Measurements from ENCODE around the gene FMN2. TPM values are rescaled to one million over a fixed set of nuclear protein-coding genes. Genes with fewer than 3 reads are reported as not detected.

FMN2 gene
- total RNA-seq, 1 donor from 2014 or later = 150 TPM

- Mint-ChIP-seq H3K27me3 (ENCODE audit: unreplicated experiment) (no peaks in the 10 kb centered on the region), H3K4me3 (ENCODE audit: unreplicated experiment) (no peak overlapping the region), H3K4me1 (ENCODE audit: low read depth, unreplicated experiment) (no peaks in the 10 kb centered on the region), H3K9me3 (ENCODE audit: unreplicated experiment) (peaks cover 2% of the 10 kb centered on the region), H3K27ac (ENCODE audit: unreplicated experiment) (no peak overlapping the region), H3K36me3 (ENCODE audit: unreplicated experiment) (no peaks in the 10 kb centered on the region)
- no peak for DNase-seq
- TF ChIP-seq CTCF (IDR thresholded peaks at IDR 0.05; ENCODE audit: partially characterized antibody, unreplicated experiment) = no peak
Observed at GRCh38 chr1:240497908-240498307, 406.2 kb downstream of the FMN2 start.

- TF ChIP-seq CTCF (IDR thresholded peaks at IDR 0.05; ENCODE audit: partially characterized antibody, unreplicated experiment) = no peak
- Mint-ChIP-seq H3K27ac (ENCODE audit: unreplicated experiment) (no peak overlapping the region), H3K4me1 (ENCODE audit: low read depth, unreplicated experiment) (no peaks in the 10 kb centered on the region), H3K4me3 (ENCODE audit: unreplicated experiment) (no peak overlapping the region), H3K27me3 (ENCODE audit: unreplicated experiment) (no peaks in the 10 kb centered on the region), H3K36me3 (ENCODE audit: unreplicated experiment) (no peaks in the 10 kb centered on the region), H3K9me3 (ENCODE audit: unreplicated experiment) (peaks cover 2% of the 10 kb centered on the region)
- DNase-seq = no peak
Observed at GRCh38 chr1:240498335-240498734, 406.7 kb downstream of the FMN2 start.

- no peak for TF ChIP-seq CTCF (IDR thresholded peaks at IDR 0.05; ENCODE audit: partially characterized antibody, unreplicated experiment)
- no peak overlapping the region for H3K27ac Mint-ChIP-seq (ENCODE audit: unreplicated experiment)
Observed at GRCh38 chr1:240499012-240499411, 407.3 kb downstream of the FMN2 start.

GRCh38 chr1:240500647-240501046 is 409.0 kb downstream of the FMN2 start:
- no peak for DNase-seq
- Mint-ChIP-seq H3K27me3 (ENCODE audit: unreplicated experiment) (no peaks in the 10 kb centered on the region), H3K4me1 (ENCODE audit: low read depth, unreplicated experiment) (no peaks in the 10 kb centered on the region), H3K36me3 (ENCODE audit: unreplicated experiment) (no peaks in the 10 kb centered on the region), H3K4me3 (ENCODE audit: unreplicated experiment) (no peak overlapping the region), H3K9me3 (ENCODE audit: unreplicated experiment) (peaks cover 2% of the 10 kb centered on the region), H3K27ac (ENCODE audit: unreplicated experiment) (no peak overlapping the region)
- TF ChIP-seq CTCF (IDR thresholded peaks at IDR 0.05; ENCODE audit: partially characterized antibody, unreplicated experiment) = no peak

More at GRCh38 chr1:240499012-240499411, 407.3 kb downstream of the FMN2 start:
- H3K9me3 Mint-ChIP-seq (ENCODE audit: unreplicated experiment) = peaks cover 2% of the 10 kb centered on the region
- no peak overlapping the region for H3K4me3 Mint-ChIP-seq (ENCODE audit: unreplicated experiment)
- DNase-seq = no peak
- no peaks in the 10 kb centered on the region for H3K27me3 Mint-ChIP-seq (ENCODE audit: unreplicated experiment)
- no peaks in the 10 kb centered on the region for H3K36me3 Mint-ChIP-seq (ENCODE audit: unreplicated experiment)
- H3K4me1 Mint-ChIP-seq (ENCODE audit: low read depth, unreplicated experiment) = no peaks in the 10 kb centered on the region

- no peaks in the 10 kb centered on the region for H3K27me3 Mint-ChIP-seq (ENCODE audit: unreplicated experiment)
- no peak for DNase-seq
- H3K4me3 Mint-ChIP-seq (ENCODE audit: unreplicated experiment) = no peak overlapping the region
- no peaks in the 10 kb centered on the region for H3K4me1 Mint-ChIP-seq (ENCODE audit: low read depth, unreplicated experiment)
- H3K27ac Mint-ChIP-seq (ENCODE audit: unreplicated experiment) = no peak overlapping the region
- peaks cover 2% of the 10 kb centered on the region for H3K9me3 Mint-ChIP-seq (ENCODE audit: unreplicated experiment)
- H3K36me3 Mint-ChIP-seq (ENCODE audit: unreplicated experiment) = no peaks in the 10 kb centered on the region
- no peak for TF ChIP-seq CTCF (IDR thresholded peaks at IDR 0.05; ENCODE audit: partially characterized antibody, unreplicated experiment)
Observed at GRCh38 chr1:240501115-240501514, 409.4 kb downstream of the FMN2 start.
